OCI-LY1 (cell line): Measurements from ENCODE around the gene EVPL.

Source experiments
- H2AFZ ChIP-seq: fragments of 200-600 bp; sonication (generic), shearing (Covaris generic); 2 replicates; pipeline ENCODE4 v1.6.0; 2014; ENCODE audit warnings: antibody characterized with exemption, mild to moderate bottlenecking, low read length
- H3F3A ChIP-seq: fragments of 200-600 bp; sonication (generic), shearing (Covaris generic); 2 replicates; pipeline ENCODE4 v1.6.0; 2014; ENCODE audit warnings: mild to moderate bottlenecking, antibody characterized with exemption, low read length, moderate library complexity; ENCODE audit not compliant: insufficient read depth
- H3K27ac ChIP-seq: fragments of 200-600 bp; sonication (generic); 2 replicates; pipeline ENCODE4 v1.5.1; 2014; ENCODE audit warnings: low read length, mixed run types, mild to moderate bottlenecking, low read depth; ENCODE audit not compliant: poor library complexity, severe bottlenecking
- H3K27me3 ChIP-seq: fragments of 200-600 bp; sonication (generic); 2 replicates; pipeline ENCODE4 v1.6.0; 2014; ENCODE audit warnings: antibody characterized with exemption, mild to moderate bottlenecking, low read length, moderate library complexity; ENCODE audit not compliant: insufficient read depth
- H3K36me3 ChIP-seq: fragments of 200-600 bp; sonication (generic); 2 replicates; pipeline ENCODE4 v1.6.1; 2014; ENCODE audit warnings: mild to moderate bottlenecking, antibody characterized with exemption, low read length, moderate library complexity, mixed read lengths; ENCODE audit not compliant: insufficient read depth
- H3K4me1 ChIP-seq: fragments of 200-600 bp; sonication (generic); 2 replicates; pipeline ENCODE4 v1.5.1; 2014; ENCODE audit warnings: mild to moderate bottlenecking, low read length, moderate library complexity; ENCODE audit not compliant: insufficient read depth, severe bottlenecking
- H3K4me2 ChIP-seq: fragments of 200-600 bp; sonication (generic), shearing (Covaris generic); 2 replicates; pipeline ENCODE4 v1.6.1; 2014; ENCODE audit warnings: low read length
- H3K4me3 ChIP-seq: fragments of 200-600 bp; sonication (generic); 2 replicates; pipeline ENCODE4 v1.5.1; 2014; ENCODE audit warnings: low read length, low read depth, mild to moderate bottlenecking, mixed read lengths; ENCODE audit not compliant: poor library complexity, severe bottlenecking
- H3K79me2 ChIP-seq: fragments of 200-600 bp; shearing (Covaris generic); 2 replicates; pipeline ENCODE4 v1.6.1; 2016; ENCODE audit warnings: mixed run types, low read length, mixed read lengths; ENCODE audit not compliant: insufficient read depth
- H3K9ac ChIP-seq: fragments of 200-600 bp; sonication (generic), shearing (Covaris generic); 2 replicates; pipeline ENCODE4 v1.6.1; 2014; ENCODE audit warnings: mild to moderate bottlenecking, low read length, mixed read lengths
- H3K9me2 ChIP-seq: fragments of 200-600 bp; sonication (generic), shearing (Covaris generic); 2 replicates; pipeline ENCODE4 v1.6.1; 2014; ENCODE audit warnings: low read depth, mild to moderate bottlenecking, low read length, mixed read lengths
- H3K9me3 ChIP-seq: fragments of 200-600 bp; shearing (Covaris generic); 2 replicates; pipeline ENCODE4 v1.6.1; 2014; ENCODE audit warnings: low read length, mixed read lengths
- H4K20me1 ChIP-seq: fragments of 200-600 bp; sonication (generic), shearing (Covaris generic); 2 replicates; pipeline ENCODE4 v1.6.0; 2016; ENCODE audit warnings: mild to moderate bottlenecking, low read length; ENCODE audit not compliant: insufficient read depth
- EZH2 ChIP-seq: fragments of 200-600 bp; sonication (generic), shearing (Covaris generic); IDR thresholded peaks from 2 replicates; pipeline ENCODE4 v1.8.0; 2017; ENCODE audit warnings: borderline replicate concordance, mixed run types, mild to moderate bottlenecking, antibody characterized with exemption, low read length, moderate library complexity, mixed read lengths
- TF ChIP-seq, protein P1 (sequence below): fragments of 200-600 bp; sonication (generic), shearing (Covaris generic); IDR thresholded peaks from 2 replicates; pipeline ENCODE4 v1.5.1; 2017; ENCODE audit warnings: mild to moderate bottlenecking, antibody characterized with exemption, low read length, moderate library complexity, mixed read lengths

The EVPL gene

DNA sequence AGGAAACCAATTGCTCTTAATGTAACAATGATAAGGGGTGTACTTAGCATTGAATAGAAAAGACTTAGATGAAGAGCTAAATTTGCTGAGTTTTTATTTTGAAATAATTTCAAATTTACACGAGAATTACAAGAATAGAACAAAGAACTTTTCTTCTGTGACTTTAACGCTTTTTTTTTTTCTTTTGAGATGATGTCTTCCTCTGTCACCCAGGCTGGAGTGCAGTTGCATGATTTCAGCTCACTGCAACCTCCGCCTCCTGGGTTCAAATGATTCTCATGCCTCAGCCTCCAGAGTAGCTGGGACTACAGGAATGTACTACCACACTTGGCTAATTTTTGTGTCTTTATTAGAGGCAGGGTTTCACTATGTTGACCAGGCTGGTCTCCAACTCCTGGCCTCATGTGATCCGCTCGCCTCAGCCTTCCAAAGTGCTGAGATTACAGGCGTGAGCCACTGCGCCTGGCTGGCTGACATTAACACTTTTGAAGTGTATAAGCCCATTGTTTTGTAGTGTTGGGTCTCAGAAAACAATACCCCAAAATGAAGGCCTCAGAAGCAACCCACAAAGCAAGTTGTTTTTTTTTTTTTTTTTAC, 46.0 kb downstream of the EVPL start:
- Histone ChIP-seq H3K4me2 (peak overlapping the region; percentile 98), H3K27me3 (no peaks in the 10 kb centered on the region), H3K36me3 (no peaks in the 10 kb centered on the region), H3K27ac (peak overlapping the region; percentile 81), H3K79me2 (no peaks in the 10 kb centered on the region), H3K4me3 (peak overlapping the region; percentile 83), H3K9me2 (no peaks in the 10 kb centered on the region), H3K4me1 (peaks cover 50% of the 10 kb centered on the region), H3K9me3 (no peaks in the 10 kb centered on the region), H2AFZ (no peak overlapping the region), H3K9ac (peak overlapping the region; percentile 96; the same call in 1 of the 2 replicates), H3F3A (no peaks in the 10 kb centered on the region), H4K20me1 (no peaks in the 10 kb centered on the region)
- TF ChIP-seq, protein P1, sequence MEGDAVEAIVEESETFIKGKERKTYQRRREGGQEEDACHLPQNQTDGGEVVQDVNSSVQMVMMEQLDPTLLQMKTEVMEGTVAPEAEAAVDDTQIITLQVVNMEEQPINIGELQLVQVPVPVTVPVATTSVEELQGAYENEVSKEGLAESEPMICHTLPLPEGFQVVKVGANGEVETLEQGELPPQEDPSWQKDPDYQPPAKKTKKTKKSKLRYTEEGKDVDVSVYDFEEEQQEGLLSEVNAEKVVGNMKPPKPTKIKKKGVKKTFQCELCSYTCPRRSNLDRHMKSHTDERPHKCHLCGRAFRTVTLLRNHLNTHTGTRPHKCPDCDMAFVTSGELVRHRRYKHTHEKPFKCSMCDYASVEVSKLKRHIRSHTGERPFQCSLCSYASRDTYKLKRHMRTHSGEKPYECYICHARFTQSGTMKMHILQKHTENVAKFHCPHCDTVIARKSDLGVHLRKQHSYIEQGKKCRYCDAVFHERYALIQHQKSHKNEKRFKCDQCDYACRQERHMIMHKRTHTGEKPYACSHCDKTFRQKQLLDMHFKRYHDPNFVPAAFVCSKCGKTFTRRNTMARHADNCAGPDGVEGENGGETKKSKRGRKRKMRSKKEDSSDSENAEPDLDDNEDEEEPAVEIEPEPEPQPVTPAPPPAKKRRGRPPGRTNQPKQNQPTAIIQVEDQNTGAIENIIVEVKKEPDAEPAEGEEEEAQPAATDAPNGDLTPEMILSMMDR: no peak
- no peak for TF ChIP-seq EZH2

DNA sequence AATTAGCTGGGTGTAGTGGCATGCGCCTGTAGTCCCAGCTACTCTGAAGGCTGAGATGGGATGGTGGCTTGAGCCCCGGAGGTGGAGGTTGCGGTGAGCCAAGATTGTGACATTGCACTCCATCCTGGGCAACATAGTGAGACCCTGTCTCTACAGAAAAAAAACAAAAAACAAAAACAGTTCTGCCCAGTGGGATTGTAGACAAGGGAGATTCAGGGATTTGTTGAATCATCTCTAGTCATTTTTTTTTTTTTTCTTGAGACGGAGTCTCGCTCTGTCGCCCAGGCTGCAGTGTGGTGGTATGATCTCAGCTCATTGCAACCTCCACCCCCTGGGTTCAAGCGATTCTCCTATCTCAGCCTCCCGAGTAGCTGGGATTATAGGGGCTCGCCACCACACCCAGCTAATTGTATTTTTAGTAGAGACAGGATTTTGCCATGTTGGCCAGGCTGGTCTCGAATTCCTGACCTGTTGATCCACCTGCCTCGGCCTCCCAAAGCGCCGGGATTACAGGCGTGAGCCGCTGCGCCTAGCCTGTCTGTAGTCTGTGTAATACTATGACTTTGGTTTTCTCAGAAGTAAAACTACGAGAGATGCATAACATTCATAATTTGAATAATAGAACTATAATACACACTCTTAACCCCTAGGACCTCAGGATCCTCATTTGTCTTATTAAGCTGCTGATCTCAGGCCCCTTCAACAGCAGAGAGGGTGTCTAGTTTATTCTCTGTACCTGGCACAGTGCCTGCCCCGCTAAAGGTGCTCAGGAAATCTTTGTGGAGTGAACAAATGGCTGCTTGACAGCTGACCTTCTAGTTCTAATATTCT, 46.7 kb downstream of the EVPL start:
- TF ChIP-seq EZH2: no peak
- TF ChIP-seq, protein P1: no peak
- H3K4me1 ChIP-seq: peaks cover 52% of the 10 kb centered on the region

DNA sequence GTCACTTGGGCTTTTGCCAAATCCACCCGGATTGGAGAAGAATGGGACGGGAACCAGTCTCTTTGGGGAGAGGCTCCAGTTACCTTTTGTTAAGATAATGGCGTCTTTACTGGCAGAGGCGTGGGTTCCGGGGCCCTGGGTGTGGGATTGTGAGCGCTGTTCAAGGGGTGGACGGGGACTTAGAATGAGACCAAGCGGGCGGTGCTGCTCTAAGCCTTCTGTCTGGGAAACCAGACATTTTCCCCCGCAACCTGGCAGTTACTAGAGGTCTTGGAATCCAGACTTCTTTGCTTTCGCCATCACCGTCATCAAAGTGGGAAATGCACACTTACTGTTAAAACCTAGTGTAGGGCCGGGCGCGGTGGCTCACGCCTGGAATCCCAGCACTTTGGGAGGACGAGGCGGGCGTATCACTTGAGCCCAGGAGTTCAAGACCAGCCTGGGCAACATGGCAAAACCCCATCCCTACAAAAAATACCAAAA, 47.4 kb downstream of the EVPL start:
- TF ChIP-seq, protein P1: no peak
- no peak for TF ChIP-seq EZH2
- H3K4me3 ChIP-seq: peak overlapping the region; percentile 83
- no peaks in the 10 kb centered on the region for H4K20me1 ChIP-seq
- peaks cover 52% of the 10 kb centered on the region for H3K4me1 ChIP-seq
- H3K4me2 ChIP-seq: peak overlapping the region; percentile 98
- H3K27ac ChIP-seq: peak overlapping the region; percentile 81
- H3K9me2 ChIP-seq: no peaks in the 10 kb centered on the region
- no peaks in the 10 kb centered on the region for H3K9me3 ChIP-seq
- peak overlapping the region; percentile 96 for H3K9ac ChIP-seq
- H2AFZ ChIP-seq: no peak overlapping the region
- no peaks in the 10 kb centered on the region for H3K36me3 ChIP-seq
- no peaks in the 10 kb centered on the region for H3K27me3 ChIP-seq
- H3F3A ChIP-seq: no peaks in the 10 kb centered on the region
- no peaks in the 10 kb centered on the region for H3K79me2 ChIP-seq

More for the DNA sequence above, 46.7 kb downstream of the EVPL start:
- peak overlapping the region; percentile 98 for H3K4me2 ChIP-seq
- no peaks in the 10 kb centered on the region for H4K20me1 ChIP-seq
- no peaks in the 10 kb centered on the region for H3K79me2 ChIP-seq
- H3K27ac ChIP-seq: peak overlapping the region; percentile 81
- no peaks in the 10 kb centered on the region for H3K27me3 ChIP-seq
- H3K9ac ChIP-seq: peak overlapping the region; percentile 96
- H3K36me3 ChIP-seq: no peaks in the 10 kb centered on the region
- peak overlapping the region; percentile 83 for H3K4me3 ChIP-seq
- no peaks in the 10 kb centered on the region for H3F3A ChIP-seq
- no peaks in the 10 kb centered on the region for H3K9me3 ChIP-seq
- H3K9me2 ChIP-seq: no peaks in the 10 kb centered on the region
- H2AFZ ChIP-seq: no peak overlapping the region
